Myocyte (in vitro differentiated cells): ENCODE results near the gene EWSR1. TPM values are rescaled to one million over a fixed set of nuclear protein-coding genes. Genes with fewer than 3 reads are reported as not detected.

Source experiments
- DNase-seq: peaks from one replicate; pipeline ENCODE4 v3.0.0-alpha.2; 2012; ENCODE audit warnings: low read depth
- total RNA-seq: library from RNA; depleted of rRNA; stranded (reverse); fragments of >200 nt; gene quantifications from 2 replicates; pipeline ENCODE4 v1.2.3, GENCODE V29; 2014

The EWSR1 gene
- total RNA-seq, 1 donor from 2014 or later: 232 TPM

DNA sequence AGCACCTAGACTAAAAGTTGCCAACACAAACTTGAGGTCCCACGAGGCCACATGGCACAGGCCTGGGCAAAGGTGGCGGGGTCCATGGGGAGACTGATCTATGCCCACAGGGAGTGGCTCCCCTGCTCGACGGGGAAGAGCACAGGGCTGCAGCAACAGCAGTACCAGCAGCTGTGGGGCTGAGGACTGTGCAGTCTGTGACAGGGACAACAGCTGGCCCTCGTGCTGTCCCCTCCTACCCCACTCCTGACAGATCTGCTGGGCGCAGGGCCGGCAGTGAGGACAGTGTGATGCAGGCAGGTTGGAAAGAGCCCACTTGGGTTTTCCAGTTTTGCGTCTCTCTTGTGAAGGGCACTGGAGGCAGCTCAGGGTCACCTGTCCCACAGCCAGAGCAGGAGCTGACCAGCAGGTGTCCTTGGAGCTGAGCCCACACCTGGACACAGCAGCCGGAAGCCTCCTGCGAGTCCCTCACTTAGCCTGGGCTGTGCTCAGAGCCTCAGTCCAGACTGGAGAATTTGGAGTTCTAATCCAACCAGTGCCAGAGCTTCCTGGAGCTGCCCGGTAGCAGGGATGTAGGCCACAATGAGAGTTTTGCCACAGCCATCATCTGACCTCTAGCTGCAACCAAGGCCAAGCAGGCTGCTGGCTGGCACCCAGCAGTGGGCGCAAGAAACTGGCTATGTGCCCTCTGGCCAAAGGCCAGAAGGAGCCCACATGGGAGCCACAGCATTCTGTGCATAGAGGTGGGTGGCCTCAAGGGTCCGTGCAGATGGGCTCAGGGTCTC is 34.8 kb downstream of the EWSR1 start:
- DNase-seq: peak; percentile 54

DNA sequence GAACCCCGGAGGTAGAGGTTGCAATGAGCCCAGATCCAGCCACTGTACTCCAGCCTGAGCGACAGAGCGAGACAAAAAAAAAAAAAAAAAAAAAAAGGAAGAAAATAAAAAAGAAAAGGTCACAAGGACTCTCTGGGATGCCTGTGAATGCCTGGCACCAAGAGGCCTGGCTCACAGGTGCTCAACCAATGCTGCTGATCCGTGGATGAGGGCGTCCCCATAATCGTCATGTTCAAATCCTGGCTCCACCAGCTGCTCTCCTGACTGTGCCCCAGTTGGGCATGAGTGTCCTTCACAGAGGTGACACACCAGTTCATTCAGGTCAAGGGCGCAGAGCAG is 37.7 kb downstream of the EWSR1 start:
- DNase-seq: no peak

- DNase-seq: peak; percentile 85
Observed at GRCh38 chr22:29306175-29306834, 38.2 kb downstream of the EWSR1 start, which contains the start of gene GAS2L1. GAS2L1 (plus strand) TSS chr22:29306650; CDS start chr22:29308106, 1,456 bp downstream.

DNA sequence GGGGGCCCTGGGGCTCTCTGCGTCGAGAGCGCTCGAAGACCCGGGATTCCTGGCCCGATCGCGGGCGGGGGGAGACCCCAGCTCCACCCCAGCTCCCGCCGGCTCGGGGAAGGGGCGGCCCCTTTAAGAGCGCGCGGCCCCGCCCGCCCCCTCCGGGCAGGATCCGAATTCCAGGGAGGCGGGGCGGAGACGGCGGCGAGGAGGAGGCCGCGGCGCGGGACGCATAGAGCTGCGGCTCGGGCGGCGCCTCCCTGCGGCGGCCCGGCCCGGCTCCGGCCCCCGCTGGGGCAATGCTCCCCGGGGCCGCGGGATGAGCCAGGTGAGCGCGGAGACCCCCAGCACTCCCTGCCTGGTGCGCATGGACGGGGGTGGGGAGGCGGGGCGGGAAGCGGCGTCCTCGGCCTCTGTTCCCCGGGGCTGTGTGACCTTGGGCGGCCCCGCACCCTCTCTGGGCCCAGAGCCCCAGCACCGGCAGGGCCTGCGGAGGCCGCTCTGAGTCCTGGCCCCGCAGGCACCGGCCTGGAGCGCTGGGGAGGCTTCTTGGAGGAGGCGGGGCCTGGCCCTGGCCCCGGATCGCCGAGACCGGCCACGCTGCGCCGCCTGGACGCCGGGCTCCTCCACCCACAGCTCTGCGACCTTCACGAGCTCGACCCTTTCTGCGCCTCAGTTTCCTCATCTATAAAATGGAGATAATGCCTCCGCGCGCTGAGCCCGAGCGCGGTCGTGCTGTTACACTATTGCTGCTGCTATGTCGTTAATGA is 38.9 kb downstream of the EWSR1 start:
- peak; percentile 84 for DNase-seq

GRCh38 chr22:29307596-29308147 is 39.6 kb downstream of the EWSR1 start:
- DNase-seq: peak; percentile 62

DNA sequence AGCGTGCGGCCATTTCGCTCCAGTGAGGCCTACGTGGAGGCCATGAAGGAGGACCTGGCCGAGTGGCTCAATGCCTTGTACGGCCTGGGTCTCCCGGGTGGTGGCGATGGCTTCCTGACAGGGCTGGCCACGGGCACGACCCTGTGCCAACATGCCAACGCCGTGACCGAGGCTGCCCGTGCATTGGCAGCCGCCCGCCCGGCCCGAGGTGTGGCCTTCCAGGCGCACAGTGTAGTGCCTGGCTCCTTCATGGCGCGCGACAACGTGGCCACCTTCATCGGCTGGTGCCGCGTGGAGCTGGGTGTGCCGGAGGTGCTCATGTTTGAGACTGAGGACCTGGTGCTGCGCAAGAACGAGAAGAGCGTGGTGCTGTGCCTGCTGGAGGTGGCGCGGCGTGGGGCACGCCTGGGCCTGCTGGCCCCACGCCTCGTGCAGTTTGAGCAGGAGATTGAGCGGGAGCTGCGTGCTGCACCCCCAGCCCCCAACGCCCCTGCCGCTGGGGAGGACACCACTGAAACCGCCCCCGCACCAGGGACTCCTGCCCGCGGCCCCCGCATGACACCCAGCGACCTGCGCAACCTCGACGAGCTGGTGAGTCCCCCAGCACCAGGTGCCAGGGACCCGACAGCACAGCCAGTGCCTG is 40.2 kb downstream of the EWSR1 start:
- DNase-seq: no peak

- DNase-seq: peak; percentile 58
Observed at GRCh38 chr22:29308791-29309262, 40.8 kb downstream of the EWSR1 start.

DNA sequence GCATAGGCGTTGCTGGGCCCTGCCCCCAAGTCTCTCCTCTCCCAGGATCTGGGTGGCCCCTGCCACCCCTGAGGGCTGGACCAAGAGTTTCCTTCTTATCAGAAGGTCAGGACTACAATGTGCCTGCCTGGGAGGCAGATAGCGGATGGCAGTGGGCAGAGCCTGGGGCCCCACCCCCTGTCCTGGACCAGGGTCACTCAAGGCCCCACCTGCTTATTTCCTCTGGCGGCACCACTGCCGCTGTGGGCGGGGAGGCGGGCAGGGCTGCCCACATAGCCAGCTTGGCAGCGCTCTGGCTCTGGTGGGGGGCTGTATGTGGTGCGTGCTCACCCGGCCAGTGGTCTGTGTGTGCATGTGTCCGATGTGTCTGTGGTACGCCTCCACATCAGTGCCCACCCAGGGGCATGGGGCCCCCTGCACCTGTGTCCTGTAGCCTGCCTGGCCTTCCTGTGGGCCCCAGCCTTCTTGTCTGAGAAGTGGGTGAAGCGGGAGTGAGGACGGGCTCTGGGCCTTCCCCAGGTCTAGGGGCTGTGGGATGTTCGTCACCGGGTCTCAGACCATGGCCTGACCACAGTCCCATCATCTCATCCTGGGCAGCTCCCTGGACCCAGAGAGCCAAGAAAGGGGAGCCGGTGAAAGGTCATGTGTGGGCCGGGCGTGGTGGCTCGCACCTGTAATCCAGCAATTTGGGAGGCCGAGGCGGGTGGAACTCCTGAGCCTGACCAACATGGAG is 41.4 kb downstream of the EWSR1 start:
- peak; percentile 69 for DNase-seq

DNA sequence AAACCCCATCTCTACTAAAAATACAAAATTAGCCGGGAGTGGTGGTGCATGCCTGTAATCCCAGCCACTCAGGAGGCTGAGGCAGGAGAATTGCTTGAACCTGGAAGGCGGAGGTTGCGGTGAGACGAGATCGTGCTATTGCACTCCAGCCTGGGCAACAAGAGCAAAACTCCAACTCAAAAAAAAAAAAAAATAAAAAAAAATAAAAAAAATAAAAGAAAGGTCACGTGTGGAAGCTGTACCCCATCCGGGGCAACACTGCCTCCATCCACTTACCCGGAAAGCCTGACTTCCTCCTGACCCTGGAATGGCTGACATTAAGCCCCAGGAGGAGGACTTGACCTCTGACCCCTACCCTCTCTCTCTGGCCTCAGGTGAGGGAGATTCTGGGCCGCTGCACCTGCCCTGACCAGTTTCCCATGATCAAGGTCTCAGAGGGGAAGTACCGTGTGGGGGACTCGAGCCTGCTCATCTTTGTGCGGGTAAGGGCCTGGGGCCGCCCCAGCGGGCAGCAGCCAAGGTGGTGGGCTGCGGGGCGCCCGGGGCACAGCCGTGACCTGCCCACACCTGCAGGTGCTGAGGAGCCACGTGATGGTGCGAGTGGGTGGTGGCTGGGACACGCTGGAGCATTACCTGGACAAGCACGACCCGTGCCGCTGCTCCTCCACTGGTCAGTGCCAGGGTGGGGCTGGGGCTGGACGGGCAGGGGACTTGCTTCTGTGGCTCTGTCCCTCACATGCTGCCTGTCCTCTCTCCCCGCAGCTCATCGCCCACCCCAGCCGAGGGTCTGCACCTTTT is 42.2 kb downstream of the EWSR1 start:
- DNase-seq: no peak

DNA sequence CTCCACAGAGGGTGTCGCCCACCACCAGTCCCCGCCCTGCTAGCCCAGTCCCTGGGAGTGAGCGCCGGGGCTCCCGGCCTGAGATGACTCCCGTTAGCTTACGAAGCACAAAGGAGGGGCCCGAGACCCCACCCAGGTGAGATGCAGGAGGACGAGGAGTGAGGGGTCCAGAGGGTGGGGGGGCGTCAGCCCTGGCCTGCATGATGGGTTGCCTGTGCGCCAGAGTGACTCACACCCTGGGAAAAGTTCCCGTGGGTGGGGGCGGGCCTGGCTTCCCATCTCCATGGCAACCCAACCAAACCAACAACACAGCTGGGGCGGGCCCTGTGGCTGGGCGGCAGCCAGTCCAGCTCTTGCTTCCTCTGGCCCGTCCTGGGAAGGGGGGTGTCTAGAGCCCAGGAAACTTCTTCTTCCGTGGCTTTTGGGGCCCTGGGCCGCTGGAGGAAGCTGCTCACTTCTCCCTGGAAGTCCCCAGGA is 42.8 kb downstream of the EWSR1 start:
- peak; percentile 95 for DNase-seq

DNA sequence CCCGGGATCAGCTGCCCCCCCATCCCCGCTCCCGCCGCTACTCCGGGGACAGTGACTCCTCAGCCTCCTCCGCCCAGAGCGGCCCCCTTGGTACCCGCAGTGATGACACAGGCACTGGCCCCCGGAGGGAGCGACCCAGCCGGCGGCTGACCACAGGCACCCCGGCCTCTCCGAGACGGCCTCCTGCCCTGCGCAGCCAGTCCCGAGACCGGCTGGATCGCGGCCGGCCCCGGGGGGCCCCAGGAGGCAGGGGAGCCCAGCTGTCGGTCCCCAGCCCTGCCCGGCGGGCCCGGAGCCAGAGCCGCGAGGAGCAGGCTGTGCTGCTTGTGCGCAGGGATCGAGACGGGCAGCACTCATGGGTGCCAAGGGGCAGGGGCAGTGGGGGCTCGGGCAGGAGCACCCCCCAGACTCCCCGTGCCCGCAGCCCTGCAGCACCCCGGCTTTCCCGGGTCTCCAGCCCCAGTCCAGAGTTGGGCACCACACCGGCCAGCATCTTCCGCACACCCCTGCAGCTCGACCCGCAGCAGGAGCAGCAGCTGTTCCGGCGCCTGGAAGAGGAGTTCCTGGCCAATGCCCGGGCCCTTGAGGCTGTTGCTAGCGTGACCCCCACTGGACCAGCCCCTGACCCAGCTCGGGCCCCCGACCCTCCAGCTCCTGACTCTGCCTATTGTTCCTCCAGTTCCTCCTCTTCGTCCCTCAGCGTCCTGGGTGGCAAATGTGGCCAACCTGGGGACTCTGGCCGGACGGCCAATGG is 43.6 kb downstream of the EWSR1 start:
- DNase-seq: peak; percentile 68

- no peak for DNase-seq
Observed at GRCh38 chr22:29312218-29313125, 44.4 kb downstream of the EWSR1 start.

- no peak for DNase-seq
Observed at GRCh38 chr22:29313126-29313575, 45.1 kb downstream of the EWSR1 start.

- DNase-seq: no peak
Observed at GRCh38 chr22:29313576-29314466, 45.8 kb downstream of the EWSR1 start.

GRCh38 chr22:29314537-29315285 is 46.6 kb downstream of the EWSR1 start:
- no peak for DNase-seq
